NCI-H345 (cell line): ENCODE results near the gene SLC35G1.

ENCODE experiments used
- DNase-seq: peaks from one replicate; lab custom pipeline; 2025; lab: John Stamatoyannopoulos, UW

Gene SLC35G1

DNA sequence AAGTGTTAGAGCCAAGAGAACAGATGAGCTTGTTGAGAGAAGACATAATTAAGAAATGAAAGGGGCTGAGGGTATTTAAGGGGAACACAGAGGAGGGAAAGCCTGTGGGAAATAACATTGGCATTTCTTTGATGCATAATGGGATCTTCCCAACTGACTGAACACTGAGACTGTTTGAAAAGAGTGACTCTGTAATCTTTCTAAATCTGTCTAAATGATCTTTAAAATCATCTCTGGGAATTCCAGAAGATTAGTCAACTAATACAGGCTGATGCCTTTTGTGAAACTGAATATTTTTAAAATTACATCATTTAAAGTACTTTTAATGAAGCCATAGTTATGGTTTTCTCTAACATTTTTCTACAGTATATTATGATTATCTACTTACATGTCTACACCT lies 17.4 kb upstream of the SLC35G1 start:
- no peak for DNase-seq

DNA sequence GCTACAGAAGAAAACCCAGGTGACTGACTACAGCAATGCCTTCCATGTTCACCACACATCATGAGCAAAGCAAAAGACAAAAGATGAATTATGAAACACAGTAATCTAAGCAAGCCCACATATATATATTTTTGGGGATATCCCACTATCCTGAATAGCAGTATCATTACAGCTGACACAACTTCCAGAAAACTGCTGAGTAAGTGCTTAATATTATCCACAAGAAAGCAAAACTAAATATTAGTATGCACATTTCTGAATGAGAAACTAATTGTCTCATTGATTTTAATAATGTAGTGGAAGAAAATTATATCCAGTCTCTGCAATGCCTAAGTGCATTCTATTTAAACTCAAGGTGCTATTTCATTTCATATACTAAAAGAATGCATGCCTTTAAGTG lies 14.5 kb upstream of the SLC35G1 start:
- DNase-seq, result no peak

DNA sequence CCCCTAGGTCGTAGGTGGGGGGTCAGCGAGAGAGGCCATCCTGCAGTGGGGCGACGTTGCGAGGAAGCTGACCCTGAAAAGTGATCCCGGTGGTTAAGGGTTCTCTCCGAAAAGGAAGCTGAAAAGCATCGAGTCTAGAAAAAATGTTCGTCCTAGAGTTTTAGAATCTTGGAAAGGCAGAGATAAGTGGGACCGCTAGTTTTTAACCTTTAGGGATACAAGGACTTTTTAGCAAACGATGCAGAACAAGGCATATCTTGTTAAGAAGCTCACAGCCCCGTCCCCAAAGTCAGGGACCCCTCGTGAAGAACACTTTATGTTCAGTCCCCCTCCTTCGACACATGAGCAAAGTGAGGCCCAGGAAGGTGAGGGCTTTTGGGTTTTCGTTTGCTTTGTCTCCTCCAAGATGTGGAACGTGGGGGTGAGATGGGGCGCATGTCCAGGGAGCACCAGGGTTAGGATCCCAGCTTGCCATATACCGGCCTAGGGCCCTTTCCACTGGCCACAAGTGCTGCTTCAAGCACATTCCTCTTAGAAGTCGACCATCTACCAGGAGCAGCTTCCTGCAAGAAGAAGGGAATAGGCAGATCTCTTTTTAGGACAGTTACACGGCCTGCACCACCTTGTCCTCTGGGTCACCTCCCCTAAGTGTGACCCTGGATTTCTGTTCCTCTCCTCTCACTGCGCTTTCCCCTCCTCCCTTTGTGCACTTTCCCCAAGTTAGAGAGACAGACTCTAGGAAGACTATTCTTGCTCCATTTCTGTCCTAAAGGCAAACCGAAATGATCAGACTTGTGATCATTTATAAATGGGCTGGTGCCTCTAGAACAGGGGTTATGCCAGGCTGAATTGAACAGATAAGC lies 969 bp downstream of the SLC35G1 start:
- DNase-seq, result no peak

DNA sequence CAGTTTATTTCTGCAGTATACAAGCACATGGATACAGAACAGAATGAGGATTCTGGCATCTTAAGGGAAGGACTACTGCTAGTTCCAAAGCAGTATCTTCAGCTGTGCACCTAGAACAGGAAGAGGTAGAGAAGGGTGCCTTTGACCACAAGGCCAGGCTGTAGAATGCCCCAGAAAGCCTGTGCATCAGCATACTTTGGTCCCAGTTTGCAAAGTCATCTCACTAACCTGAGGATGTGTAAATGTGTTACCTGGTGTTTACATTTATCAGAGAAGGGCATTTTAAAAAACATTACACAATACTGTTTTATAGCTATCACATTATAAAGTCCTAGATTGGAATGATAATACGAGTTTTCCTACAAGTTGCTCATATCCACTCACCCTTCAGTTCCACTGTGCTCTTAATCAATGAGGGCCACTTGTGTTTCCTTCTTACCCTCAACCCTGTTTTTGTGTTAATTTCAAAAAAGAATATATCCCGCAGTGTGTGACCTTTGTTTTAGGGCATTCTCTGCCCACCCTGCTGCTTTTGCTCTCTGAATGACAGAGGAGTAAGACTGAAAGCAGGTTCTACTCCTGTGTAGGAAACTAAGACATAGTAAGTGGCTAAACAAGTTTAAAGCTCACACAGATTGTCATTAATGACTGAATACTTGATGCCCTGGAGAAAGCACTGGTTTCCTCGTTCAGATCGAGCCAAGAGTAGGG lies 3.4 kb downstream of the SLC35G1 start:
- DNase-seq, result no peak

DNA sequence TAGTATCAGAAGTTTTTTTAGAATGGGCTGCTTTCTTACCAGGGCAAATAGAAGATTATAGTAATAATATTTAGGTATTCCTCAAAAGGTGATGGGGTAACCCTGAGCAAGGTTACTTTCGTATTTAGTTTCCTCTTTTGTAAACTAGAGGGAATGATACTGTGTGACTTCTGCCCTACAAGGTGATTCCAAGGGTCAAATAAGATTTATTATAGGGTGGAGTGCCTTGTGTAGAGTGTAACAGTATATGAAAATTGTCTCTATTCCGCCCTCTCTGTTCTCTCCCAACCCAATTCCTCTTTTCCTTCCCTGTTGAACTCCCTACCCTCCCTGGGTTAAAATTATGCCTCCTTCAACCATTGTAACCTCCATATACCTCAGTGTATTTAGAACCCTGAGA lies 5.3 kb downstream of the SLC35G1 start:
- no peak for DNase-seq

DNA sequence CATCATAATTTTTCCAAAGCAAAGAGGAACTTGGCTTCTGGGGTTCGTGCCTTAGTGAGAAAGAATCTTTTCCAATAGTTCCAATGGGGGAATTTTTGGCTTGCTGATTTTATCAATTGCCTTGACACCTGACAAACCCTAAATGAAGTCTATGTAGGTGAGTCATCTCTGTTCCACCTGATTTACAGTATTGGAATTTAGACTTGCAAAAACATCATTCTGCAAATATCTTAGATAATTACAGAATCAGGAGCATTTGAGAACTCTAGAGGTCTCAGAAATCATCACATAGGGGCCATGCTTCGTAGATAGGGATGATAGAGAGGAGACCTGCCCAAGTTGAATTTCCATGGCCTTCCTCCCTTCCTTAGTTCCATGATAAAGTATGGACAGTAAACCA lies 9.3 kb downstream of the SLC35G1 start:
- no peak for DNase-seq

DNA sequence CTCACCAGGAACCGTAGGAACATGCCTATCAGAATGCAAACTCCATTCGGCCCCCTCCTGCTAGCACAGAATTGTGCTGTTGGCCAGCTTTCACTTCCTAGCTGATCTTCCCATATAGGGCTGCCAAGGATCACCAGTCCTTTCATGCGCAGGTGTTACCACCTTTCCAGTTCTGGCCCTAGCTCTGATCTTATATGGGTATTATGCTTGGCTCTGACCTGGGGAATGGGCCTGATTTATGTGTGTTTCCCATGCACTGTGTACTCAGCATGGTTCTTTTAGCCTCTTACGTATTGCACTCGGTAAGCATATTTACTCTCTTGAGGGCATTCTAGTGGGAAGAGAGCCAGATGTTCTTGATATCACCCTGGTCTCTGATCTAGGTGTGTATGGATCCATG lies 11.1 kb downstream of the SLC35G1 start:
- DNase-seq, result no peak

DNA sequence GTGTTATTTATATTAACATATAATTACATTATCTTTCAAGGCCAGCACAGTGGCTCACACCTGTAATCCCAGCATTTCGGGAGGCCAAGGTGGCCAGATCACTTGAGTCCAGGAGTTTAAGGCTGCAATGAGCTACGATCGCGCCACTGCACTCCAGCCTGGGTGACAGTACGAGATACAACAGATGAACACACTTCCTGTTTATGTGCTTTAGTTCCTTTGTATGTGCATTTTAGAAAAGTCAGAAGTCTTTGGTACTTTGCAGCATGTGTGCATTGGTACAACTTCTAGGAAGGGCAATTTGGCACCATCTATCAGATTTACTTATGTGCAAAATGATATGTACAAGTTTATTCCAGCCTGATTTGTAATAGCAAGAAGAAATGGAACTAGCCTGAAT lies 13.3 kb downstream of the SLC35G1 start:
- DNase-seq, result no peak

DNA sequence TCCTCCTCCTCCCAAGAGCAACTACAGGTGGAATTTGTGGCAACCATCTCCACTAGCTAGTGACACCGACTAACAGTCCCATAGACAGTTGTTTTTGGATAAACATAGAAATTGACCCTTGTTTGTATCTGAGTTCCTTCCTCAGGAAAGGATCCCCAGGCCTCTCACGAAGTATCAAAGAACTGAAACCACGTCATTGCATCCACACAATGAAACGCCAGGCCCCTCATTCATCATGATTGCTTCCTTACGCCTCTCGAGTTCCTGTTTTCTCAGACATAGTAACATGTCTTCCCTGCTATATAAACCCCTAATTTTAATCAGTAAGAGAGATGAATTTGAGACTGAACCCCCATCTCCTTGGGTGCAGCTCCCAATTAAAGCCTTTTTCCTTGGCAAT lies 18.1 kb downstream of the SLC35G1 start:
- DNase-seq, result no peak

DNA sequence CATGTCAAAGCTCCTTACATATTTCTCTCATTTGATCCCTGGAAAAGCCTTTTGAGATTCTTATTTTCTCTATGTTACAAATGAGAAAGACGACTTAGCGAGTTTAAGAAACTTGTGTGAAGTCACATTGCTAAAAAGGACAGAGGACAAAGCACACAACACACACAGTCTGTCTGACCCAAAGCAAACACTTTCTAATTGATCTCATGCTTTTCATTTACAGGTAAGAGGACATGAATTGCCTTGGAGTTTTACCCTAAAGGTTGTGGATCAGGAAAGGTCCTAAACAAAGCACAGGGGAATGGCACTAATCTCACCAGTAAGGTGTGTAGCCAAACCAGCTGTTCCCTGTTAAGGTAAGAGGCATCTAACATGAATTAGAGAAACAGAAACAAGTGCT lies 18.7 kb downstream of the SLC35G1 start:
- no peak for DNase-seq

DNA sequence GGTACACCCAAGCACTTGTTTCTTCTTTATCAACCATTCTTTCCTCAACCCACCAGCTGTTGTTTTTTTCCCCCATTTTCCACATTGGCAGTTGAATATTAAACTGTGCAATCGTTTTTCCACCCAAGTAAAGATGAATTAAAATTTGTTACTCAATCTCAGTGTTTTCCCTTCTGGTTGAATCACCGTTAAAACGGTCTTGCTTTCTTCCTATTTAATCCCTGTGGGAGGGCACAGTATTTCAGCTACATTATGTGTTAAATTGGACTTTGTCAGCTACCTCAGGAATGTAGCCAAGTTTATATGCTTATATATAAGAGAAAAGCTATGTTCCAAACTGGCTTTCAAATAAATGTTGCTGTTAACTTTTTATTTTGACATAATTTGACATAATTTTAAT lies 19.9 kb downstream of the SLC35G1 start:
- no peak for DNase-seq

DNA sequence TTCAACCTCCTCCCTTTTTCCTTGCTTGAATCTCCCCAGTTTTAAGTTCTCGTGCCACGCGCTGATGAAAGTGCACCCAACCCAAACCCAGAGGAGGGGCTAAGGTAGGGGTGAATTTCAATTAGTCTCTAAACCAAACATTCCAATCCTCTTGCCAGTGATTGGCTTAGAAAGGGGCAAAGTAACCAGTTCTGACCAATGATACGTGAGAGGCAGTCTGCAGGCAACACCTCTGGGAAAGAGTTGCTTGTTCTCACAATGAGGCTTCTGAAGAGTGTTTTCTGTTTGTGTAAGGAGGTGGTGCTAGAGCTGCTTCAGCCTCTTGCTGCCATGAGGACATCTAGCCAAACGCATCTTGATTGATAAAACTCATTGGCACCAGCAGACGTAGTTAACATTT lies 21.8 kb downstream of the SLC35G1 start:
- DNase-seq, result no peak

DNA sequence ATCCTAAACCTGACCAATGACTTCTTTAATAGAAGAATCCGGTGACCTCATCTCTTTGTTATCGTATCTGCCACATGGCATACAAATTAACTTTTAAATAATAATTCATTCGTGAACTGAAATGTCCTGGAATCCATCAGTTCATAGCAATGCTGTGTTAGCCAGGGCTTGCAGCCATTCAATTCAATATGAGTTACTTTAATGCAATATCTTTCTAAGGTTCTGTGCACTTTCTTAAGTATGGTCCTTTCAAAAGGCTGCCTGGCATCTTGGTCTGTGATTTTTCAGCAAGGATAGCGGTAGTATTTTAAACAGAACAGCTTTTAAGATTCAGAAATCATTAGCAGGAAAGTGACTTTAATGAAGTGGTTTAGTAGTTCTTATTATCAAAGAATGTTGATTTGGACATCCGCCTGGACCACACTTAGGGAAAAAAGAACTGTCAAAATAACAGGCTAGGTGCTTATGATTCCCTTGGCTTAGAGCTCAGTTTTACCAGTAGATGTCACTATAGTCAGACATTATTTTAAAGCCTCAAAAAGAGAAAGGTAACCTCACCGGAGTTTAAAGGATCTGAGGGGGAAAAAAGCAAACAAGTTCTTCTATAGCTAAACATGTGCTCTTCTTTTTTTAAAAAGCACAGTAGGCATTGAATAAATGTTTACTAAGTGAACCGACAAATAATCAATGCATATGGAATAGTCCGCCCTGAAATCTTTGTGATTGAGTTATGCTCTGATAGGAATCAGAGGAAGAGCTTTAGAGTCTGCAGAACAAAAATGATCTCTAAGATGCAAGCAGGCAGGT lies 22.7 kb downstream of the SLC35G1 start:
- peak; percentile 25 for DNase-seq

DNA sequence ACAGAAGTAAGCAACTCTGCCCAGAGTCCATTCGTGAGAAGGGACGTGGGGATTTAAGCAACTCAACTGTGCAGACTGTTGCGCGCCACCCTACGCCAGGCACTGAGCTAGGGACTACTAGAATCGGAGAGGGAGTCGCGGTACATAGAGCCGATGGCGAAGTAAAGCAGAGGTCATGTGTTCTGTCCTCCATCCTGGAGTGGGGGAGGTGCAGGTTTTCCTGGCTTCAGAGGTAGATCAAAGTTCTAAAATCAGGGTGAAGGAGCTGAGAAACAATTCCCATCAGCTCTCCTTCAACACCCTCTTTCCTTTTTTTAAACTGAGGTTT lies 23.2 kb downstream of the SLC35G1 start:
- no peak for DNase-seq

DNA sequence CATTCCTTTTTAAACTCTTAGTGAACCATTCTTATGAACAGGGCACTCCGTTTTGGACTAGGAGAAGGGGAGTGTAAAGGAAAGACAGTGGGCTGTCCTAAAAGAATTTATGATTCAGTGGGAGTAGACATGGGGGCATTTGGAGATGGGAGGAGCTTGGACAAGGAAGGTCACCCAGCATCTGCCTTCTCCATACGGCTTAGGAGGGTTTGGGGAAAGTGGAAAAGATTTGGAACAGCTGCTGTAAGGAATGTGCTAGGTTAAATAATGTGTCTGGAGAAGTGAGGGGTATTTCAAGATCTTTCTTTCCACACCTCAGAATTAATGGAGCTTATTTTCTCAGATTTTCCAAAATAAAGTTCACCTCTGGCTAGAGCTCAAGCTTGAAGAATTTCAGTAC lies 24.0 kb downstream of the SLC35G1 start:
- no peak for DNase-seq

DNA sequence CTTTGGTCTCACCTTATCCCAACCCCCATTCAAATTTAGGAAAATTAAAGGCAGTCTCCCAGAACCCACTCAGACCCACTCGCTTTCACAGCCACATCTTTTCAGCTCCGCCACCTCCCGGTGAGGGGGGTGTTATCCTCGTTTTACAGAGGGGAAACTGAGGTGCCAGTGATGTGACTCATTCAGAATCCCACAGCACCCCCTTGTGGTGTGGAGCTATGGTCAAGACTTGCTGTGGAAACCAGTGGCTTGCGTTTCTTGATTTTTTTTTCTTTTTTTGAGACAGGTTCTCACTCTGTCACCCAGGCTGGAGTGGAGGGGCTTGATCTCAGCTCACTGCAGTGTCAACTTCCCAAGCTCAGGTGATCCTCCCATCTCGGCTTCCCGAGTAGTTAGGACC lies 27.6 kb downstream of the SLC35G1 start:
- no peak for DNase-seq

DNA sequence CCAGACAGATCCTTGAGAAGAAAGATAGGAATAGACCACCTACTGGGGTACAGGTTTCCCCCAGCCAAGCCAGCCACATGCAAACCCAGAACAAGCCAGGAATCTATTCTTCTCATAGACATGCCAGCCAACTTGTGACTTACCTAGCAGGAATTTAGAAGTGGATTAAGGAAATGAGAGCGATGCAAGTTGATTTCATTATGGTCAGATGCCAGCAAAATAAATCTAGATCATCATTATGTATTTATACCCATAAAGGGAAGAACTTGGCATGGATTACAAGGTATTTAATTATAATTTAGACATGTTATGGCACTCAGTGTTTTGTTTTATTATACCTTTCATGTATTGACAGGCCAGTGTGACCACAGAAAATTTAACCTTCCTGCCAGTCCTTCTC lies 32.8 kb downstream of the SLC35G1 start:
- no peak for DNase-seq

DNA sequence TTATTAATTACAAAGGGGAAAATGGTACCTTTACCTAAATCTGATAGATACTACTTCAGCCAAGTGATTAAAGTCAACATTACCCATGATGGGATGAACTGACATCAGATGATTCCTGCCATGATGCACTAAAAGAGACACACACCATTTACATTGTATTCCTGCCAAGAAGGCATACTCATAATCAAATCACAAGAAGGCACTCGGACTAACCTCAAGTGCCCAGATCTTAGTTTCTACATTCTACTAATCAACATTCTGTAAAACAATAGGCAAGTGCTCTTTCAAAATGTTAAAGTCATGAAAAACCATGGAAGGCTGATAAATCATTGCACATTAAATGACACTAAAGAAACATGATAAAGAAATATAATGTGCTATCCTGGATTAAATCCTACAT lies 44.4 kb downstream of the SLC35G1 start:
- DNase-seq, result no peak

DNA sequence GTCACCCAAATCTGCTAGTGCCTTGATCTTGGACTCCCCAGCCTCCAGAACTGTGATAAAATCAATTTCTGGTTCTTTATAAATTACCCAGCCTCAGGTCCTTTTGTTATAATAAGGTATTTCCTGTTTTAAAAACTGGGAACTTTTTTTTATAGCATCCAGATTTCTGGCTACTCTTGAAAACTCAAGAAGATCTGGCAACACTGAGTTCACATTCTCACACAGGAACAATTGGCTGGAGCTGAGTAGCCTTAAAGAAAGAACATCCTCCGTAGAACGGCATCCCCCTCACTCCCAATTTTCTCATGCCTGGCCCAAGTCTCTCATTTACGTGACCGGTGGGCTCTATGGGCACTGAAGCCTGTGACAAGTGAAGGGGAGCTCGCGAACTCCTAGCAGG lies 47.1 kb downstream of the SLC35G1 start:
- no peak for DNase-seq

DNA sequence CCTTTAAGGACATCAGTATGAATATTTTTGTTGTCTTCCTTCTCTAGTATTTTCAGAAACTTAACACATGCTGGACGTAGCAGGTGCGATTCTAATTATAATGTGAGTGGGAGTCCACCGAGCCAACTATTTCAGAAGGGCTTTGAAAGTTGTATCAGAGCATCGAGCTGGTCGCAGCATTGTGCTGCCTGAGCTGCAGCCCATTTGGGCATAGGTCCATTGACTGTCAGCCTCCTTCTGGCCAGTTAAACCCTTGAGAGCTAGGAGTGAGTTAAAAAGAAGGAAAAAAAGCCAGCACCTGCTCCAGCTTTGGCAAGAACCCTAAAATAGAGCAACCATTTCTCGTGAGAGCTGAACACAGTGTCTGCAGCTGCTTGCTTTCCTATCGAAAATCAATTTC lies 47.8 kb downstream of the SLC35G1 start:
- DNase-seq, result no peak

DNA sequence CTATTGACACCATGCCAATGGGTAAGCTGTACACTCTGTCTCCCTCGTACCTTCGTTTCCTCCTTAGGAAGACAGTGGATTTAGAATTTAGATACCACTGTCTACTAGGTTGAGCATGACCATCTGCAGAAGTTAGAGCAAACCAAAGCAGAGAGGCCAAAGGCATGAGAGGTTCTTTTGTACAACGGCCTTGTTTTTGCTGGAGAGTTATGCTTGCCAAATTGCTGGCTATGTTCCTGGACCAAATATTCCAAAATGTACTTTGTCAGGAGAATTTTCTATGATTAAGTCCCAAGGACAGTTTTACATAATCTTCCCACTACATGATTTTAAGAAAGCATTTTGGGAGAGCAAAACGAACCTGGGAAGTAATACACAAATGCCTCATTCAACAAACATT lies 52.0 kb downstream of the SLC35G1 start:
- DNase-seq, result no peak

DNA sequence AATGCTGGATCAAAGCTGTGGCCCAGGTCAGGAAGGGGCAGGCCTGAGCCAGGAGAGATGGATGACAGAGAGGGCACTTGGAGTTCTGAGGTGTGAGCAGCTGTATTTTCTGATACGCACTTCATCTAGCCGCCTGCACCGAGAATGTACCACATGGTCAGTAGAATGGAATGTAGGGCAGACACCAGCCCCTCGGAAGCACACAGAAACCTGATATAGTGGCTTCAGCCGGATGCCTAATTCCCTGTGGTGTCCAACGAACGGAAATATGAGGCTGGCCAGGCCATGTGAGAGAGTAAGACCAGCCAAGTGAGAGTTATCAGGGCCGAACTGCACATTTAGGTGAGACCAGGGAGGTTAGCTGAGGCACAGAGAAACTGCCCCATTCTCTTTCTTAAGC lies 53.3 kb downstream of the SLC35G1 start:
- DNase-seq, result no peak

DNA sequence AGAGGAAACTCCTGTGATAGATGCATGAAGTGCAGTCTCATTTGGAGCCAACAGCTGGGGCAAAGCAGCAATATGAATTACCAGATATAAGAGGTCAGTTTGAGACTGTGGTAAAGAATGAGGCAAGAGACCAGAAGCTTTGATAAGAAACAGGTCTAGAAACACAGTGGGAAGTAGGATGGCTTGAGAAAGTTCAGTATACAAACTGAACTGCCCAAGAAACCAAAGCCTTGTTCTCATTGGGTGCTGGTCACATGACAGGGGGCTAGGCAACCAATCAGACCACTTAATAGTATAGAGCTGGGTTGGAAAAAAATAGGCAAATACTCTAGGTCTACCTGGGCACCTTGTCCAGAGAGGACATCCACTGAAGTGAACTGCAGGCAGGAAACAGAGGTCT lies 53.7 kb downstream of the SLC35G1 start:
- DNase-seq, result no peak
